Measurements from ENCODE around the gene TFPI.

GRCh38 chr2:187505065-187505672 lies 49.1 kb downstream of the TFPI start:
- TF ChIP-seq CTCF (conservative IDR thresholded peaks at IDR 0.05) = no peak
- no peak for TF ChIP-seq EZH2 (IDR thresholded peaks at IDR 0.05; ENCODE audit: low read depth)

Data from PC-9 (cell line).